ENCODE data around the gene AFDN.
"Not testable (repeated sequence)": the region's sequence is repeated elsewhere in the genome, so short reads cannot be mapped to it uniquely, and the experiment has no call there.

AFDN gene

GRCh38 chr6:167962711-167963110, 136.0 kb downstream of the AFDN start:
- no peak for DNase-seq

- DNase-seq: no peak
Measured at GRCh38 chr6:167963589-167964057, 136.9 kb downstream of the AFDN start.

GRCh38 chr6:167965592-167966539, 139.2 kb downstream of the AFDN start:
- DNase-seq: no peak

GRCh38 chr6:167966540-167966905, 139.8 kb downstream of the AFDN start:
- no peak for DNase-seq

- DNase-seq: no peak
Measured at GRCh38 chr6:167968091-167968490, 141.4 kb downstream of the AFDN start.

- DNase-seq: no peak
Measured at GRCh38 chr6:167970230-167970629, 143.5 kb downstream of the AFDN start.

GRCh38 chr6:167972193-167972592, 145.5 kb downstream of the AFDN start:
- no peak for DNase-seq

GRCh38 chr6:167973148-167973885, 146.6 kb downstream of the AFDN start:
- no peak for DNase-seq

GRCh38 chr6:167974640-167975344, 148.1 kb downstream of the AFDN start:
- no peak for DNase-seq

GRCh38 chr6:167975458-167975857, 148.7 kb downstream of the AFDN start:
- no peak for DNase-seq

- DNase-seq: not testable (repeated sequence)
Measured at GRCh38 chr6:167976116-167976657, 149.5 kb downstream of the AFDN start.

- DNase-seq: no peak
Measured at GRCh38 chr6:167976708-167977107, 150.0 kb downstream of the AFDN start.

GRCh38 chr6:167977717-167978467, 151.2 kb downstream of the AFDN start:
- DNase-seq: no peak

- no peak for DNase-seq
Measured at GRCh38 chr6:167978607-167979006, 151.9 kb downstream of the AFDN start.

- DNase-seq: no peak
Measured at GRCh38 chr6:167979436-167980139, 152.9 kb downstream of the AFDN start.

GRCh38 chr6:167980911-167981580, 154.3 kb downstream of the AFDN start:
- DNase-seq: no peak

- no peak for DNase-seq
Measured at GRCh38 chr6:167981916-167982462, 155.3 kb downstream of the AFDN start.

GRCh38 chr6:167984144-167984719, 157.5 kb downstream of the AFDN start:
- no peak for DNase-seq

GRCh38 chr6:167984876-167985604, 158.3 kb downstream of the AFDN start:
- no peak for DNase-seq

All from bone marrow (tissue), 2 donors.